HG03175 (cell line): ENCODE results near the gene ISG15.
"Not testable (repeated sequence)": the region's sequence is repeated elsewhere in the genome, so short reads cannot be mapped to it uniquely, and the experiment has no call there.

Experiments used
- ATAC-seq: cut with Tn5 transposase; IDR thresholded peaks from one replicate; pipeline ENCODE4 v1.9.1; 2021; ENCODE audit warnings: mild to moderate bottlenecking, moderate library complexity; ENCODE audit not compliant: unreplicated experiment

ISG15 gene

GRCh38 chr1:992362-992761 lies 20.9 kb upstream of the ISG15 start:
- ATAC-seq = no peak

DNA sequence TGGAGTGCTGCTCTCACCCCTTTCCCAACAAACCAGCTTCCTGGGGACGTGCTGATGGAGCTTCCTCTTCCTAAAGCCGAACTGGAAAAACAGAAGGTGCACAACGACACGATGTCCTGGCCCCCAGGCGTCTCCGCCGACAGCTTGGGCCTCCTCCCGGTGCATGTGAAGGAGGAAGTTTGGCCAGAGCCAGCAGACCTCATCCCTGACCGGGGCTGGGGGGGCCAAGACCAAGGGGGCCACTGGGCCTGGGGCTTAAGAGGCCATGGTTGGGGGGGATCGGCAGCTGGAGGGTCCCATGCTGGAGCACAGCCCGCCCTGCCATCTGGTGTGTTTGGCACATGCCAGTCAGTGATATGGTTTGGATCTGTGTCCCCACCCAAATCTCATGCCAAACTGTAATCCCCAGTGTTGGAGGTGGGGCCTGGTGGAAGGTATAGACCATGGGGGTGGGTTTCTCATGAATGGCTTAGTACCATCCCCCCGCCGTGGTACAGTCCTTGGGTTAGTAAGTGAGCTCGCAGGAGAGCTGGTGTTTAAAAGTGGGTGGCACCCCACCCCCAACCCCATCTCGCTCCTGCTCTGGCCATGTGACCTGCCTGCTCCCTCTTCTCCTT lies 19.8 kb upstream of the ISG15 start:
- ATAC-seq = no peak

DNA sequence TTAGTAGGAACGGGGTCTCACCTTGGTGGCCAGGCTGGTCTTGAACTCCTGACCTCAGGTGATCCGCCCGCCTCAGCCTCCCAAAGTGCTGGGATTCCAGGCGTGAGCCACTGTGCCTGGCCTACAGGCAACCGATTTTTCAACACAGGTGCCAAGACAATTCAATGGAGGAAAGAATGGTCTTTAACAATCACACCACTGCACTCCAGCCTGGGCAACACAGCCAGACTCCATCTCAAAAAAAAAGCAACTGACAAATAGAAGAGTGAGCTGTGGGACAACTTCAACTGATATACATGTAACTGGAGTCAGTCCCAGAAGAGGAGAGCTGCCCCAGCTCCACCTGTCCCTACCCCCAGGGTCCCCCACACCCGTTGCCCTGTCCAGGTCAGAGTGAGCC lies 18.8 kb upstream of the ISG15 start:
- not testable (repeated sequence) for ATAC-seq

DNA sequence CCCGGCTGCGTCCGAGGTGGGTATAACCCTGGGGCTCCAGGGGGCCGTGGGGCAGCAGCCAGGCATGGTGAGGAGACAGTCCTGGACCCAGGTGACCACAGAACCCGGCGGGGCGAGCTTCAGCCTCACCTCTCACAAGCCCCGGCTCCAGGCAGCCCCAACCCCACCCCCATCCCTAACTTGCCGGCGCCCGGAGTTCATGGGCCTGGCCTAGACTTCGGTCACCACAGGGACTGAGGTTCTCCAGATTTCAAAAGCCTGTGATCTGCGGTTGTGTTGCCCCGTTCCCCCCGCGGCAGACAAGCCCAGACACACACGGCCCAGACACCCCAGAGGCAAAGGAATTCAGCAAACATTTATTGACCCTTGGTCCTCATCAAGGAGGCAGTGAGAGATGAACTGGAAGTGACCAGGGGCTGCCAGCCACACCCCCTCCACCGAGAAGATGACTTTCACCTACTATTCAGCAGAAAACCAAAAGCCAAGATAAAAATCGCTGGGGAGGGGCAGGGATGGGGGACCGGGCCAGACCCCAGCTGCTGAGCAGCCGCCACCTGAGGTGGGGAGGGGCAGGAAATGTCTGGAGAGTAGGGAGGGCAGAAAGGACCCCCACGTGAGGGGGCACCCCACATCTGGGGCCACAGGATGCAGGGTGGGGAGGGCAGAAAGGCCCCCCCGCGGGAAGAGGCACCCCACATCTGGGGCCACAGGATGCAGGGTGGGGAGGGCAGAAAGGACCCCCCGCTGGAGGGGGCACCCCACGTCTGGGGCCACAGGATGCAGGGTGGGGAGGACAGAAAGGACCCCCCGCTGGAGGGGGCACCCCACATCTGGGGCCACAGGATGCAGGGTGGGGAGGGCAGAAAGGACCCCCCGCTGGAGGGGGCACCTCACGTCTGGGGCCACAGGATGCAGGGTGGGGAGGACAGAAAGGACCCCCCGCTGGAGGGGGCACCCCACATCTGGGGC lies 17.3 kb upstream of the ISG15 start:
- no peak for ATAC-seq

- ATAC-seq = no peak
These were observed 16.2 kb upstream of the ISG15 start for GRCh38 chr1:996851-997712.

DNA sequence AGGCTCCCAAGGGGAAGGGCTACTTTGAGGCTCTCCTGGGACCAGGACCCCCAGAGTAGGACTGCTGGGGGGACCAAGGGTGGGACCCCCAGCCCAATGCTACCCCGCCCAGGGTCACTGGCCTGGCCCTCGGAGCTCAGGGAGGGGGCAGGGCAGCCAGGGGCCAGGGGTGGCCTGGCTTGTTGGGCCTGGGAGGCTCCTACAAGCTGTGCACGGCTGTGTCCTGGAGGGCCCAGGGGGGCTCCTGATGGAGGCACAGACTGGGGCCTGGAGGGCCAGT lies 15.6 kb upstream of the ISG15 start:
- ATAC-seq = no peak

GRCh38 chr1:997993-998744 lies 15.1 kb upstream of the ISG15 start:
- ATAC-seq = no peak

DNA sequence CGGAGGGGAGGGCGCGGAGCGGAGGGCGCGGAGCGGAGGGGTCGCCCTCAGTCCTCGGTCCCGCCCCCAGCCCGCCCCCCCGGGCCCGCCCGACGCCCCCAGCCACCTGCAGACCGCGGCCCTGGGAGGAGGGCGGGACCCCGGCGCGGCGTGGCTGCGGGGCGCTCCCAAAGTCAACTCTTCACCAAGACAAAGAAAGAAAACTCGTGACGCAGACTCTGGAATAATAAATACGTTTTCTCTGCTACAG lies 14.6 kb upstream of the ISG15 start:
- ATAC-seq = no peak

GRCh38 chr1:998995-999724 lies 14.1 kb upstream of the ISG15 start:
- no peak for ATAC-seq

- no peak for ATAC-seq
These were observed 13.5 kb upstream of the ISG15 start, which contains the start of gene HES4 for GRCh38 chr1:999725-1000356. Gene HES4 (minus strand): TSS chr1:1000097. CDS start chr1:999973, 124 bp downstream.

- no peak for ATAC-seq
These were observed 12.8 kb upstream of the ISG15 start for GRCh38 chr1:1000357-1001056.

- no peak for ATAC-seq
These were observed 12.1 kb upstream of the ISG15 start for GRCh38 chr1:1001057-1001783.

DNA sequence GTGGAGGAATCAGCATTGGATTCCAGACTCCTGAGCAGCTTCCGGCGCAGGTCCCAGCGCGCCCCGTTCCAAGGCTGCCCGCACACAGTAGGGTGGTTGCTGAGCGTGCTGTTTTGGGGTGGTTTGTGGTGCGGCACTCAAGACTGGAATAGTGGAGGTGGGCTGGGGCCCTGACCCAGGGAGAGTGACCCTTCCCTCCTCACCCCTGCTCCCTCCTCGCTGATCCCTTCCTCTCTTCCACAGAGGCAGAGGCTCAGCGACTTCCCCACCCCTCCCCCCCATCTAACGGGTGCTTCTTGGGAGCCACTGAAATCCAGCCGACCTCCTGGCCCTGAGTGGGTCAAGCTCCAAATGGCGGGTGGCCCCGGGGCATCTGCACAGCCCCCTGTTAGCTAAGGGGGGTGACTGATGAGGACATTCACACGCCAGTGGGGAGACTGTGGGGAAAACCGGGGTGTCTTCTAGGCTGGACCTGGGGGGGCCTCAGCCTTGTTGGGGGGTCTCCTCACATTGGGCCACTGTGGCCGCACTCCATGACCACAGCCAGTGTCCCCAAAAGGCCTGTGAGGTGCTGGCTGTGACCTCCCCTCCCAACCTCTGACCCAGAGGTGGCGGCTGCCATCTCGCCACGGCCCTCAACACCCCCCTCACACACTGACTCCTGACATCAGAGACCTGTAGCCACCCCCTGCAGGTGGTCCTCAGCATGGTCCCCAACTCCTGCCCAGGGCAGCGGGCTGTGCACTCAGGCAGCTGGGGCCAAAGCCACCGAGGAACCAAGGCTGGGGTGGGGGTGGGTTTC lies 9.5 kb upstream of the ISG15 start:
- ATAC-seq = no peak

- ATAC-seq = no peak
These were observed 8.9 kb upstream of the ISG15 start for GRCh38 chr1:1004420-1004779.

GRCh38 chr1:1004780-1005697 lies 8.3 kb upstream of the ISG15 start:
- no peak for ATAC-seq

DNA sequence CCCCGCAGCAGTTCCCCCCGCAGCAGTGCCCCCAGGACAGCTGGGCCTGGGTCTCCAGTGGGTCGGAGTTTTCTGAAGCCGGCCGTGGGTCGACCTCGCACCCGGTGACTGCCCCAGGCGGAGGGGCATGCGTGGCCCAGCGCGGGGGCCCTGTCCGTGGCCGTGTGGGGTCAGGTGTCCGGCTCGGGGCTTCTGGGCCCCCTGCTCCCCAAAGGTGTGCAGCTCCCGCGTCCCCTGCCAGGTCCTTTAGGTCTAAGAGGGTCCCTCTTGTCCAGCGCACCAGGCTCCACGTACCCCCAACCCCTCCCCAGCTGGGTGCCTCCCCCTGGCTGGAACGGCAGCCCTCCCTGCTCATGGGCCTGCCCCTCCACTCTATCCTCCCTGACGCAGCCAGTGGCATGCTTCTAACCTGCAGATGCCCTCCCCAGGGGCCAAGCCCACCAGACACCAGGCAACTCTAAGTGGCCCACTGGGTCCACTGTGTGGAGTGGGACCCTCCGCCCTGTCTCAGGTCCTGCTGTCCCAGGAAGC lies 7.5 kb upstream of the ISG15 start:
- no peak for ATAC-seq
